OCI-LY7 (cell line): ENCODE measurements around the gene PCYT1B. TPM values are rescaled to one million over a fixed set of nuclear protein-coding genes. Genes with fewer than 3 reads are reported as not detected.

ENCODE experiments used
- BruUV-seq: library from RNA; stranded (reverse); fragments of 400-500 nt; replicated peaks from 2 replicates; lab custom pipeline; 2021; lab: Mats Ljungman, UMichigan
- CTCF ChIA-PET: fragments of 300-600 bp; sonication (Branson Sonifier 250); formaldehyde crosslinking; loops from one replicate; lab custom pipeline; 2022; ENCODE audit warnings: antibody characterized with exemption; ENCODE audit not compliant: unreplicated experiment; lab: Charles Lee
- POLR2A ChIA-PET: fragments of 300-600 bp; sonication (Branson Sonifier 250); formaldehyde crosslinking; loops from one replicate; lab custom pipeline; 2022; ENCODE audit warnings: antibody characterized with exemption; lab: Charles Lee
- DNase-seq: peaks from one replicate; pipeline ENCODE4 v3.0.0-alpha.2; 2015; ENCODE audit warnings: low spot score
- H2AFZ ChIP-seq: fragments of 200-600 bp; sonication (generic), shearing (Covaris generic); 2 replicates; pipeline ENCODE4 v1.6.1; 2014; ENCODE audit warnings: mild to moderate bottlenecking, antibody characterized with exemption, low read length, moderate library complexity
- H3K27ac ChIP-seq: fragments of 200-600 bp; sonication (generic); 2 replicates; pipeline ENCODE4 v1.5.1; 2014; ENCODE audit warnings: mixed run types, low read depth, mild to moderate bottlenecking, moderate library complexity, low read length, inconsistent platforms; ENCODE audit not compliant: poor library complexity, severe bottlenecking
- H3K36me3 ChIP-seq: fragments of 200-600 bp; sonication (generic); 2 replicates; pipeline ENCODE4 v1.6.1; 2014; ENCODE audit warnings: mild to moderate bottlenecking, antibody characterized with exemption, low read length, moderate library complexity, mixed read lengths; ENCODE audit not compliant: insufficient read depth
- H3K4me1 ChIP-seq: fragments of 200-600 bp; sonication (generic); 2 replicates; pipeline ENCODE4 v1.5.1; 2014; ENCODE audit warnings: mild to moderate bottlenecking, low read length; ENCODE audit not compliant: insufficient read depth, poor library complexity, severe bottlenecking
- H3K4me2 ChIP-seq: fragments of 200-600 bp; sonication (generic); 2 replicates; pipeline ENCODE4 v1.6.1; 2014; ENCODE audit warnings: mild to moderate bottlenecking, low read length
- H3K4me3 ChIP-seq: fragments of 200-600 bp; sonication (generic); 2 replicates; pipeline ENCODE4 v1.5.1; 2014; ENCODE audit warnings: mild to moderate bottlenecking, low read depth, low read length; ENCODE audit not compliant: poor library complexity, severe bottlenecking
- H3K79me2 ChIP-seq: fragments of 200-600 bp; sonication (generic); 2 replicates; pipeline ENCODE4 v1.6.1; 2016; ENCODE audit warnings: low read depth, mild to moderate bottlenecking, low read length, moderate library complexity, mixed read lengths; ENCODE audit not compliant: insufficient read depth
- H3K9me2 ChIP-seq: fragments of 200-600 bp; sonication (generic); 2 replicates; pipeline ENCODE4 v1.6.1; 2016; ENCODE audit warnings: mild to moderate bottlenecking, low read length, mixed read lengths; ENCODE audit not compliant: insufficient read depth
- H3K9me3 ChIP-seq: fragments of 200-600 bp; sonication (generic); 2 replicates; pipeline ENCODE4 v1.6.1; 2014; ENCODE audit warnings: mild to moderate bottlenecking, mixed run types, low read length, mixed read lengths
- H4K20me1 ChIP-seq: fragments of 200-600 bp; sonication (generic); 2 replicates; pipeline ENCODE4 v1.6.1; 2014; ENCODE audit warnings: mild to moderate bottlenecking, antibody characterized with exemption, low read length, moderate library complexity, mixed read lengths; ENCODE audit not compliant: insufficient read depth
- CTCF ChIP-seq: fragments of 200-600 bp; sonication (generic); conservative IDR thresholded peaks from 2 replicates; pipeline ENCODE4 v1.5.1; 2014; ENCODE audit warnings: mild to moderate bottlenecking, antibody characterized with exemption, low read length, moderate library complexity, mixed read lengths
- EZH2phosphoT487 ChIP-seq: fragments of 200-600 bp; sonication (generic); IDR thresholded peaks from 2 replicates; pipeline ENCODE4 v1.6.1; 2018; ENCODE audit warnings: low read depth, borderline replicate concordance, mild to moderate bottlenecking, mixed run types, antibody characterized with exemption, low read length, moderate library complexity, mixed read lengths
- intact Hi-C: fragments of 100-400 bp; cut with micrococcal nuclease; formaldehyde crosslinking; loops from one replicate; pipeline ENCODE4 v1.10.0; 2022; ENCODE audit not compliant: unreplicated experiment
- total RNA-seq, 2 experiments: library from RNA; depleted of rRNA in 1 of 2; stranded (reverse); fragments of >200 nt in 1 of 2; shearing (Covaris generic) in 1 of 2; gene quantifications; 2 replicates each; pipeline ENCODE4 v1.2.3, GENCODE V29; 2014 to 2022

PCYT1B gene
- total RNA-seq, 2 experiments from 2014 or later = not detected

GRCh38 chrX:24603191-24603590, 44.0 kb downstream of the PCYT1B start:
- no peaks in the 10 kb centered on the region for H3K79me2 ChIP-seq
- H3K9me2 ChIP-seq = no peaks in the 10 kb centered on the region
- H3K4me3 ChIP-seq = no peak overlapping the region
- DNase-seq = no peak
- no peaks in the 10 kb centered on the region for H3K9me3 ChIP-seq
- no peaks in the 10 kb centered on the region for H3K36me3 ChIP-seq
- ChIA-PET POLR2A (interaction anchor here (0.5 to 0.6 kb wide), 2 partner anchors 14 to 288 kb away, joined by 3 to 4 read pairs; no protein-coding TSS in a partner anchor), CTCF (no interaction called here)
- TF ChIP-seq EZH2phosphoT487 = no peak
- no peak for TF ChIP-seq CTCF
- intact Hi-C loops = no loop called here
- no peaks in the 10 kb centered on the region for H3K4me1 ChIP-seq
- H3K4me2 ChIP-seq = no peak overlapping the region
- BruUV-seq = no TSS peak
- no peak overlapping the region for H2AFZ ChIP-seq
- no peak overlapping the region for H3K27ac ChIP-seq
- no peaks in the 10 kb centered on the region for H4K20me1 ChIP-seq

- Histone ChIP-seq H3K27ac (no peak overlapping the region), H3K79me2 (no peaks in the 10 kb centered on the region), H3K4me1 (no peaks in the 10 kb centered on the region), H2AFZ (no peak overlapping the region), H4K20me1 (no peaks in the 10 kb centered on the region), H3K9me2 (no peaks in the 10 kb centered on the region), H3K4me2 (no peak overlapping the region), H3K9me3 (no peaks in the 10 kb centered on the region), H3K36me3 (no peaks in the 10 kb centered on the region), H3K4me3 (no peak overlapping the region)
- POLR2A ChIA-PET = no interaction called here
- CTCF ChIA-PET = no interaction called here
- TF ChIP-seq EZH2phosphoT487 = no peak
- no peak for TF ChIP-seq CTCF
- intact Hi-C loops = no loop called here
- no peak for DNase-seq
- BruUV-seq = no TSS peak
Measured at GRCh38 chrX:24601858-24602257, 45.3 kb downstream of the PCYT1B start.

- TF ChIP-seq CTCF = no peak
- no peak for TF ChIP-seq EZH2phosphoT487
- no peak for DNase-seq
- Histone ChIP-seq H3K4me2 (no peak overlapping the region), H3K4me3 (no peak overlapping the region), H3K79me2 (no peaks in the 10 kb centered on the region), H3K27ac (no peak overlapping the region), H3K9me2 (no peaks in the 10 kb centered on the region), H4K20me1 (no peaks in the 10 kb centered on the region), H3K4me1 (no peaks in the 10 kb centered on the region), H2AFZ (no peak overlapping the region), H3K36me3 (no peaks in the 10 kb centered on the region), H3K9me3 (no peaks in the 10 kb centered on the region)
- ChIA-PET CTCF (interaction anchor here (0.5 kb wide), 1 partner anchor 425 kb away, joined by 3 read pairs; no protein-coding TSS in a partner anchor), POLR2A (no interaction called here)
- no TSS peak for BruUV-seq
- intact Hi-C loops = no loop called here
Measured at GRCh38 chrX:24594501-24594900, 52.6 kb downstream of the PCYT1B start.
